Stimulated activated effector memory CD8-positive, alpha-beta T cell treated with anti-CD3 and anti-CD28 coated beads, Interleukin-12 subunit alpha, Interleukin-12 subunit beta, amount 100 ng/mL, for 72 hours (primary cell): Measurements from ENCODE around the gene HBB.

ENCODE experiments used
- ATAC-seq: fragments of 150-1000 bp; cut with Tn5 transposase; 2 replicates; pipeline ENCODE4 v1.10.0; 2021
- DNase-seq, 2 donors: peaks; one replicate each; pipeline ENCODE4 v3.0.0; 2021 to 2022; ENCODE audit warnings: low spot score in 2 of 2
- H3K27ac Mint-ChIP-seq: one replicate; pipeline ENCODE4 v1.8.0; 2022; ENCODE audit warnings: mild to moderate bottlenecking, mixed read lengths
- H3K36me3 Mint-ChIP-seq: one replicate; pipeline ENCODE4 v1.8.0; 2022; ENCODE audit warnings: mild to moderate bottlenecking, mixed read lengths
- H3K4me1 Mint-ChIP-seq: one replicate; pipeline ENCODE4 v1.8.0; 2022; ENCODE audit warnings: mixed read lengths
- H3K4me3 Mint-ChIP-seq: one replicate; pipeline ENCODE4 v1.8.0; 2022; ENCODE audit warnings: mild to moderate bottlenecking, mixed read lengths
- H3K9me3 Mint-ChIP-seq: one replicate; pipeline ENCODE4 v1.8.0; 2022; ENCODE audit warnings: mixed read lengths

Gene HBB

DNA sequence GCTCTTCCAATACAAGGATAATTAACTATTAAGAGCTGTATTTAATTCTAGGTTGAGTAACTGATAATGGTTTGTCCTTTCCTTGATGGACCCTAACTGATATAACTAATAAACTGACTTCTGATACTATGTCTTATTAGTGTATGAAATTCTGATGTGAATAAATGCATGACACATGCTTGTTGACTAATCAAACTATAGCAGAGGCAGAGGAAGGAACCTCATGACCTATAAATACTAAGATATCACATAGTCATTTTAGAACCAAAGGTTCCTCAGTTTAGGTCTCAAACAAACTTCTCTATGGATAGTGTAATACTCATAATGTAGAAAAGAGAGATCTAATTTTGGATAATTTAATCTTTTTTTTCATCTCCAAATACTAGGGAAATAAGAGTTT lies 12.2 kb upstream of the HBB start:
- no peak for DNase-seq
- Mint-ChIP-seq H3K4me1 (no peaks in the 10 kb centered on the region), H3K4me3 (no peak overlapping the region), H3K27ac (no peak overlapping the region), H3K9me3 (no peaks in the 10 kb centered on the region), H3K36me3 (no peaks in the 10 kb centered on the region)
- no peak for ATAC-seq

DNA sequence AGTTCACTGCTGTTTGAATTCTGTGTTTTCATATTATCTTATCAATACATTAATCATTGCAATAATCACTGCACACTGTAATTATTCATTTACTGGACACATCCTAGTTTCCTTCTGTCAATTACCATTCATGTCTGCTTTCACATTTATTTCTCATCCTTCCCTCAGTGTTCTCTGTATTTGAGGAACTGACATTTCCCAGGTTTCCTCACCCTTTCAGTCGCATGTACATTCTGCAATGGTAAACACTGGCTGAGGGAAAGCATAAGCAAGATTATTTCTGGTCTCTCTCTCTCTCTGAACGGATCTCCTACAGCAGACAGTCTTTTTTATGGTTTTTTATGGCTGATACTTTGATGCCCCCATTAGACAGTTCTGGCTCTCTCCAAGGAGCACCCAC lies 11.6 kb upstream of the HBB start:
- no peak for DNase-seq
- H3K4me1 Mint-ChIP-seq = no peaks in the 10 kb centered on the region

GRCh38 chr11:5237420-5237819 lies 10.5 kb upstream of the HBB start:
- H3K4me1 Mint-ChIP-seq = no peaks in the 10 kb centered on the region
- DNase-seq (no peak), ATAC-seq (no peak)
- H3K27ac Mint-ChIP-seq = no peak overlapping the region
- H3K9me3 Mint-ChIP-seq = no peaks in the 10 kb centered on the region
- no peaks in the 10 kb centered on the region for H3K36me3 Mint-ChIP-seq
- H3K4me3 Mint-ChIP-seq = no peak overlapping the region

More for the DNA sequence above, 11.6 kb upstream of the HBB start:
- Mint-ChIP-seq H3K27ac (no peak overlapping the region), H3K9me3 (no peaks in the 10 kb centered on the region), H3K36me3 (no peaks in the 10 kb centered on the region), H3K4me3 (no peak overlapping the region)
- no peak for ATAC-seq

DNA sequence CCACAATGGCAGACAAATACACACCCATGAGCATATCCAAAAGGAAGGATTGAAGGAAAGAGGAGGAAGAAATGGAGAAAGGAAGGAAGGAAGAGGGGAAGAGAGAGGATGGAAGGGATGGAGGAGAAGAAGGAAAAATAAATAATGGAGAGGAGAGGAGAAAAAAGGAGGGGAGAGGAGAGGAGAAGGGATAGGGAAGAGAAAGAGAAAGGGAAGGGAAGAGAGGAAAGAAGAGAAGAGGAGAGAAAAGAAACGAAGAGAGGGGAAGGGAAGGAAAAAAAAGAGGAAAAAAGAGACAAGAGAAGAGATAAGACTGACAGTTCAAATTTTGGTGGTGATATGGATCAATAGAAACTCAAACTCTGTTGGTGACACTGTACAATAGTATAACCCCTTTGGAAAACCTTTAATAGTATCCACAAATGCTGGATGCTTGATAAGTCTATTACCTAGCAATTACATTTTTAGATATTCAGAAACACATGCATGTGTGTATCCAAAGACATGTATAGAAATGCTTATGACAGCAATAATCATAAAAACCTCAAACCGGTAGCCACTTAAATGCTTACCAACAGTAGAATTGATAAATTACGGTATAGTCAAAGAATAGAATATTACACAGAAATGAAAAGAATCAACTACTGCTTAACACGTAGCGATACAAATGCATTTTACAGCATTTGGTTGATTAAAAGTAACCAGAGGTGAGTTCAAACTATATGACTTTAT lies 8.7 kb upstream of the HBB start:
- Mint-ChIP-seq H3K4me1 (no peaks in the 10 kb centered on the region), H3K36me3 (no peaks in the 10 kb centered on the region), H3K27ac (no peak overlapping the region), H3K9me3 (no peaks in the 10 kb centered on the region), H3K4me3 (no peak overlapping the region)
- DNase-seq = no peak
- ATAC-seq = no peak

DNA sequence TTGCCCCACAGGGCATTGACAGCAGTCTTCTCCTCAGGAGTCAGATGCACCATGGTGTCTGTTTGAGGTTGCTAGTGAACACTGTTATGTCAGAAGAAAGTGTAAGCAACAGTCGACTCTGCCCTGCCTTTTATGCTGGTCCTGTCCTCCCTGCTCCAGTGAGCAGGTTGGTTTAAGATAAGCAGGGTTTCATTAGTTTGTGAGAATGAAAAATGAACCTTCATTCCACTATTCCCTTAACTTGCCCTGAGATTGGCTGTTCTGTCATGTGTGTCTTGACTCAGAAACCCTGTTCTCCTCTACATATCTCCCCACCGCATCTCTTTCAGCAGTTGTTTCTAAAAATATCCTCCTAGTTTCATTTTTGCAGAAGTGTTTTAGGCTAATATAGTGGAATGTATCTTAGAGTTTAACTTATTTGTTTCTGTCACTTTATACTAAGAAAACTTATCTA lies 7.5 kb upstream of the HBB start, which contains the start of gene HBD:
HBD (minus strand) TSS at position 103 of the 454 bp plus-strand sequence; CDS start at position 53, 50 bp downstream.
- H3K9me3 Mint-ChIP-seq = no peaks in the 10 kb centered on the region
- ATAC-seq = peak; percentile 24
- no peak for DNase-seq
- no peak within 1 kb of the TSS for H3K27ac Mint-ChIP-seq
- no peaks in the 10 kb centered on the region for H3K36me3 Mint-ChIP-seq
- no peak within 1 kb of the TSS for H3K4me3 Mint-ChIP-seq
- no peaks in the 10 kb centered on the region for H3K4me1 Mint-ChIP-seq

GRCh38 chr11:5233307-5233706 lies 6.4 kb upstream of the HBB start:
- H3K9me3 Mint-ChIP-seq = no peaks in the 10 kb centered on the region
- H3K36me3 Mint-ChIP-seq = no peaks in the 10 kb centered on the region
- H3K4me1 Mint-ChIP-seq = no peaks in the 10 kb centered on the region
- no peak overlapping the region for H3K27ac Mint-ChIP-seq
- ATAC-seq (no peak), DNase-seq (no peak)
- H3K4me3 Mint-ChIP-seq = no peak overlapping the region

GRCh38 chr11:5232821-5233220 lies 6.0 kb upstream of the HBB start:
- no peaks in the 10 kb centered on the region for H3K9me3 Mint-ChIP-seq
- ATAC-seq (no peak), DNase-seq (no peak)
- no peak overlapping the region for H3K27ac Mint-ChIP-seq
- no peaks in the 10 kb centered on the region for H3K36me3 Mint-ChIP-seq
- no peaks in the 10 kb centered on the region for H3K4me1 Mint-ChIP-seq
- H3K4me3 Mint-ChIP-seq = no peak overlapping the region

DNA sequence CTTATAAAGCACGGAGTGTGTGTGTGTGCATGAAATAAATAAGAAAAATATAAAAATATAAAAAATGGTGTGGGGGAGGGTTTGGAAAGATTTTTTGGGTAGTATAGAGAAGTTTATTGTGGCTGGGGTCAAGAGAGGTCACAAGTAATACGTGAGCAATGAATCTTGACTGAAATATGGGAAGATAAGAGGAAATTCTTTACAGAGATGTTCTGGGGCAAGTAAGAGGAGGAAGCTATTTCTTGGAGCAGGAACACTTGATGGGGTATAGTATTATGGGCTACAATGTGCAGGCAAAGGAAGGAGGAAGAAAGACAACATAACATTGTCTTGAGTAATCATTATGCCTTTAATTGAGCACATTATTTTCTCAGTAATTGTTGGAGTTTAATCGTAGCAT lies 5.3 kb upstream of the HBB start:
- ATAC-seq (no peak), DNase-seq (no peak)
- H3K36me3 Mint-ChIP-seq = no peaks in the 10 kb centered on the region
- no peak overlapping the region for H3K4me3 Mint-ChIP-seq
- no peaks in the 10 kb centered on the region for H3K9me3 Mint-ChIP-seq
- no peaks in the 10 kb centered on the region for H3K4me1 Mint-ChIP-seq
- H3K27ac Mint-ChIP-seq = no peak overlapping the region

DNA sequence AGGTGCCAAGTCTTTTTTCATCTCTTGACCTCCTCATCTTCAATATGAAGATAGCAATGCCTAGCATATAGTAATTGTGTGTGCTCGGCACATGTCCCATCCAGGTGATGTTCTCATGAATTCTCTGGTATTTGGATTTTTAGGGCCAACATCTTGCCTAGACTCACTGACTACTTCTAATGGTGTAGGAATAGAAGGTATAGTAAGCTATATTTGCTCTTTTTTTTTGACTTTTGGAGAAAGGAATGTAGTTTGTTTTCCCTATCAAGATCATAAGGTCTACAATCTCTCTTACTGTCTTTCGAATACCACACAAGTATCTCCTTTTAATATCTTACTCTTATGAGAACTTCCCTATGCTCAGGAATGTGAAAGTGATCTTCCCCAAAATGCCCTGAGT lies 4.2 kb upstream of the HBB start:
- no peak for DNase-seq
- H3K4me1 Mint-ChIP-seq = no peaks in the 10 kb centered on the region
- H3K27ac Mint-ChIP-seq = no peak overlapping the region
- ATAC-seq = no peak
- no peak overlapping the region for H3K4me3 Mint-ChIP-seq
- H3K36me3 Mint-ChIP-seq = no peaks in the 10 kb centered on the region
- no peaks in the 10 kb centered on the region for H3K9me3 Mint-ChIP-seq

- ATAC-seq (no peak), DNase-seq (no peak)
- H3K4me3 Mint-ChIP-seq = no peak overlapping the region
- no peaks in the 10 kb centered on the region for H3K9me3 Mint-ChIP-seq
- no peak overlapping the region for H3K27ac Mint-ChIP-seq
- H3K36me3 Mint-ChIP-seq = no peaks in the 10 kb centered on the region
- H3K4me1 Mint-ChIP-seq = no peaks in the 10 kb centered on the region
Measured at GRCh38 chr11:5230266-5230665, 3.4 kb upstream of the HBB start.

DNA sequence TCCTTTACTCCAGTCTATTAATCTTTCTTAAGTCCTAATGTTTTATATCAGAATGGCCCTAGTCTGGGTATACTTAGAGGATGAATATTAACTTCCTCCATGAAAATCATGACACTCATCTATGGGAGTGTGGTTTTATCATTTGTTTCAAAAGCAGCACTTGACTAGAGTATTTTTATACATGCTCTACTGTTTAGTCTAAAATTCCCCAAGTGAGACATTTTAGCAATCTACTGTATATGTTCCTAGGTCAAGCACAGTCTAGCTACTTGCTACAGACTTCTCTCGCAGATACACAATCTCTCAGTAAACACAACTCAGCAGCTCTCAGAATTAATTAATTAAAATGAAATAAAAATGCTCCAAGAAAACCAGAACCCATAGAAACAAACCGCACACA lies 2.9 kb upstream of the HBB start:
- H3K9me3 Mint-ChIP-seq = no peaks in the 10 kb centered on the region
- no peak overlapping the region for H3K27ac Mint-ChIP-seq
- no peaks in the 10 kb centered on the region for H3K4me1 Mint-ChIP-seq
- H3K4me3 Mint-ChIP-seq = no peak overlapping the region
- no peak for DNase-seq
- no peak for ATAC-seq
- H3K36me3 Mint-ChIP-seq = no peaks in the 10 kb centered on the region

DNA sequence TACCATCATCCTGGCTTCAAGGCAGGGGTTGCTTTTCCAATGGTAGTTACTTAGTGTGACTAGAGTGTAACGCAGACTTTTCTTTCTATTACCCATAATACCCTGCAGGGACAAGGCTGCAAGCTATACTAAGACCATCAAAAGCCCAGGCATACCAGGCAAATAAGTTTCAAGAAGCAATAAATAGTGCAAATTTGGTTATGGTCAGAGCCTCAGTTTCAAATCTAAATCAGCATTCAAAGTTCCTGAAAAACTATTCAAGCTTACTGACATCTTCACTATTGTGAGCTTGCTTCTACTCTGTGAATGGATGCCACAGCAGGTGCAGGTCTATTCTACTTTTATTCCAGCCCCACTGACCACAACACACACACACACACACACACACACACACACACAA lies 2.5 kb upstream of the HBB start:
- Mint-ChIP-seq H3K27ac (no peak overlapping the region), H3K4me3 (no peak overlapping the region), H3K36me3 (no peaks in the 10 kb centered on the region), H3K4me1 (no peaks in the 10 kb centered on the region), H3K9me3 (no peaks in the 10 kb centered on the region)
- DNase-seq = no peak
- ATAC-seq = no peak

GRCh38 chr11:5228124-5228523 lies 1.3 kb upstream of the HBB start:
- Mint-ChIP-seq H3K4me1 (no peaks in the 10 kb centered on the region), H3K36me3 (no peaks in the 10 kb centered on the region), H3K4me3 (no peak overlapping the region), H3K9me3 (no peaks in the 10 kb centered on the region), H3K27ac (no peak overlapping the region)
- ATAC-seq = no peak
- DNase-seq = no peak

DNA sequence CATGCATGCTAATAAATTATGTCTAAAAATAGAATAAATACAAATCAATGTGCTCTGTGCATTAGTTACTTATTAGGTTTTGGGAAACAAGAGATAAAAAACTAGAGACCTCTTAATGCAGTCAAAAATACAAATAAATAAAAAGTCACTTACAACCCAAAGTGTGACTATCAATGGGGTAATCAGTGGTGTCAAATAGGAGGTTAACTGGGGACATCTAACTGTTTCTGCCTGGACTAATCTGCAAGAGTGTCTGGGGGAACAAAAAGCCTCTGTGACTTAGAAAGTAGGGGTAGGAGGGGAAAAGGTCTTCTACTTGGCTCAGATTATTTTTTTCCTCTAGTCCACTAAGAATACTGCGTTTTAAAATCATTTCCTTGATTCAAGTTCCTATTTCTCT lies 810 bp upstream of the HBB start:
- DNase-seq (no peak), ATAC-seq (no peak)
- no peaks in the 10 kb centered on the region for H3K36me3 Mint-ChIP-seq
- H3K9me3 Mint-ChIP-seq = peaks cover under 1% of the 10 kb centered on the region
- H3K4me3 Mint-ChIP-seq = no peak overlapping the region
- H3K4me1 Mint-ChIP-seq = no peaks in the 10 kb centered on the region
- no peak overlapping the region for H3K27ac Mint-ChIP-seq

DNA sequence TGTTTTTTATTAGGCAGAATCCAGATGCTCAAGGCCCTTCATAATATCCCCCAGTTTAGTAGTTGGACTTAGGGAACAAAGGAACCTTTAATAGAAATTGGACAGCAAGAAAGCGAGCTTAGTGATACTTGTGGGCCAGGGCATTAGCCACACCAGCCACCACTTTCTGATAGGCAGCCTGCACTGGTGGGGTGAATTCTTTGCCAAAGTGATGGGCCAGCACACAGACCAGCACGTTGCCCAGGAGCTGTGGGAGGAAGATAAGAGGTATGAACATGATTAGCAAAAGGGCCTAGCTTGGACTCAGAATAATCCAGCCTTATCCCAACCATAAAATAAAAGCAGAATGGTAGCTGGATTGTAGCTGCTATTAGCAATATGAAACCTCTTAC lies 1.4 kb downstream of the HBB start:
- no peak overlapping the region for H3K4me3 Mint-ChIP-seq
- H3K27ac Mint-ChIP-seq = no peak overlapping the region
- ATAC-seq (no peak), DNase-seq (no peak)
- H3K9me3 Mint-ChIP-seq = peaks cover 8% of the 10 kb centered on the region
- H3K4me1 Mint-ChIP-seq = no peaks in the 10 kb centered on the region
- no peaks in the 10 kb centered on the region for H3K36me3 Mint-ChIP-seq

GRCh38 chr11:5224538-5225479 lies 2.1 kb downstream of the HBB start:
- DNase-seq = no peak
- Mint-ChIP-seq H3K4me3 (no peak overlapping the region), H3K27ac (no peak overlapping the region), H3K9me3 (peaks cover 8% of the 10 kb centered on the region), H3K4me1 (no peaks in the 10 kb centered on the region), H3K36me3 (no peaks in the 10 kb centered on the region)
- ATAC-seq = no peak
